ENCODE data around the gene ENOX1. TPM values are rescaled to one million over a fixed set of nuclear protein-coding genes. Genes with fewer than 3 reads are reported as not detected.

ENOX1 gene
- polyA plus RNA-seq, 3 donors, result 0.04 TPM; not detected in 2

DNA sequence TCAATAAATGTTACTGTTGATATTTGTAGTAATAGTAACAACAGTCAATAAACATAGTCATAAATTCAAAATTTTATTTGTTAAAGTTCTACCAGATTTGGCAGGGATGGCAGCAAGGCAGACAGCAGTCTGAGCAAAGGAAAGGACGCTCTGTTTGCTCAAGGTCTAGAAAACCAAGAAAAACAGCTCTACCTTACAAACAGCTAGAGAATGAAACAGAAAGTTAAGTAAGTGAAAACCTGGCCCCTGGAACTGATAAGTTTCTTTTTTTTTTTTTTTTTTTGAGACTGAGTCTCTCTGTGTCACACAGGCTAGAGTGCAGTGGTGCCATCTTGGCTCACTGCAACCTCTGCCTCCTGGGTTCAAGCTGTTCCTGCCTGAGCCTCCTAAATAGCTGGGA lies 27.9 kb downstream of the ENOX1 start:
- TF ChIP-seq, protein P1, sequence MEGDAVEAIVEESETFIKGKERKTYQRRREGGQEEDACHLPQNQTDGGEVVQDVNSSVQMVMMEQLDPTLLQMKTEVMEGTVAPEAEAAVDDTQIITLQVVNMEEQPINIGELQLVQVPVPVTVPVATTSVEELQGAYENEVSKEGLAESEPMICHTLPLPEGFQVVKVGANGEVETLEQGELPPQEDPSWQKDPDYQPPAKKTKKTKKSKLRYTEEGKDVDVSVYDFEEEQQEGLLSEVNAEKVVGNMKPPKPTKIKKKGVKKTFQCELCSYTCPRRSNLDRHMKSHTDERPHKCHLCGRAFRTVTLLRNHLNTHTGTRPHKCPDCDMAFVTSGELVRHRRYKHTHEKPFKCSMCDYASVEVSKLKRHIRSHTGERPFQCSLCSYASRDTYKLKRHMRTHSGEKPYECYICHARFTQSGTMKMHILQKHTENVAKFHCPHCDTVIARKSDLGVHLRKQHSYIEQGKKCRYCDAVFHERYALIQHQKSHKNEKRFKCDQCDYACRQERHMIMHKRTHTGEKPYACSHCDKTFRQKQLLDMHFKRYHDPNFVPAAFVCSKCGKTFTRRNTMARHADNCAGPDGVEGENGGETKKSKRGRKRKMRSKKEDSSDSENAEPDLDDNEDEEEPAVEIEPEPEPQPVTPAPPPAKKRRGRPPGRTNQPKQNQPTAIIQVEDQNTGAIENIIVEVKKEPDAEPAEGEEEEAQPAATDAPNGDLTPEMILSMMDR (IDR thresholded peaks at IDR 0.05), result no peak
- no peaks in the 10 kb centered on the region for H3K9me3 Mint-ChIP-seq
- no peaks in the 10 kb centered on the region for H3K36me3 Mint-ChIP-seq

DNA sequence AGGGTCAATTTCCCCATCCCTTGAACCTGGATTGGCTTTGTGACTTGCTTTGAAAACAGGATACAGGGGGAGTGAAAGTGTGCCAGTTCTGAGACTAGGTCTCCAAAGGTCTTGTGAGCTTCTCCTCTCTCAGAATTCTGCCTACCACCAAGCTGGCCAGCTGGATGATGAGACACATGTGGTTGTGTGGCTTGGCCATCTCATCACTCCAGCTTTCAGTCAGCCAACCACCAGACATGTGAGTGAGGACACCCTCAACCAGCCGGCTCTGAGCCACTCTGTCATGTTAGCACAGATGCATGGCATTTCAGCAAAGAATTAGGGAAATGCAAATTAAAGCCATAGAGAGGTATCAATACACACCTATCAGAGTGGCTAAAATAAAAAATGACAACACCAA lies 29.5 kb downstream of the ENOX1 start:
- H4K20me1 ChIP-seq (ENCODE audit: insufficient read depth, low read length), result no peaks in the 10 kb centered on the region
- no peak overlapping the region for H3K27ac ChIP-seq (ENCODE audit: low read depth in 1 of 2, low read length in 2 of 2)
- Mint-ChIP-seq H3K27me3 (ENCODE audit: low read depth in 3 of 3) (peaks cover 0 to 15% (median 6%) of the 10 kb centered on the region in 3 donors), H3K36me3 (no peaks in the 10 kb centered on the region), H3K27ac (no peak overlapping the region), H3K4me3 (no peak overlapping the region), H3K4me1 (no peaks in the 10 kb centered on the region), H3K9me3 (no peaks in the 10 kb centered on the region)
- H2AFZ ChIP-seq (ENCODE audit: insufficient read depth, low read depth, low read length, poor library complexity, severe bottlenecking), result no peak overlapping the region
- no peaks in the 10 kb centered on the region for H3K79me2 ChIP-seq (ENCODE audit: insufficient read depth, low read length)
- TF ChIP-seq, protein P1 (IDR thresholded peaks at IDR 0.05), result no peak
- H3K36me3 ChIP-seq (replicated peaks in 1 of 2; ENCODE audit: control insufficient read depth in 1 of 2, insufficient read depth in 2 of 2, low read length in 2 of 2), result no peaks in the 10 kb centered on the region
- H3K4me3 ChIP-seq (replicated peaks in 1 of 3; ENCODE audit: low read depth in 2 of 3, low read length in 3 of 3), result no peak overlapping the region
- WGBS (ENCODE audit: insufficient coverage), result no CpG with 5 or more reads among the region's 1 CpG
- intact Hi-C loops (cut with micrococcal nuclease), result no loop called here
- no peak overlapping the region for H3K4me2 ChIP-seq (replicated peaks; ENCODE audit: extremely low read depth, low read length, poor library complexity, severe bottlenecking)
- no peak for DNase-seq
- H3K9me3 ChIP-seq (replicated peaks in 1 of 2; ENCODE audit: control insufficient read depth in 1 of 2, insufficient read depth in 1 of 2, low read length in 2 of 2), result no peaks in the 10 kb centered on the region
- H3K9ac ChIP-seq (ENCODE audit: insufficient read depth, low read length, poor library complexity, severe bottlenecking), result no peak overlapping the region
- H3K27me3 ChIP-seq (ENCODE audit: control insufficient read depth in 2 of 2, insufficient read depth in 2 of 2, low read length in 2 of 2), result no peaks in the 10 kb centered on the region
- no peaks in the 10 kb centered on the region for H3K4me1 ChIP-seq (ENCODE audit: control insufficient read depth in 1 of 2, insufficient read depth in 2 of 2, low read length in 2 of 2)

More for the DNA sequence above, 27.9 kb downstream of the ENOX1 start:
- intact Hi-C loops (cut with micrococcal nuclease), result no loop called here
- Histone ChIP-seq H3K4me2 (replicated peaks; ENCODE audit: extremely low read depth, low read length, poor library complexity, severe bottlenecking) (no peak overlapping the region), H3K79me2 (ENCODE audit: insufficient read depth, low read length) (no peaks in the 10 kb centered on the region), H3K4me1 (ENCODE audit: control insufficient read depth in 1 of 2, insufficient read depth in 2 of 2, low read length in 2 of 2) (no peaks in the 10 kb centered on the region), H4K20me1 (ENCODE audit: insufficient read depth, low read length) (no peaks in the 10 kb centered on the region), H3K4me3 (replicated peaks in 1 of 3; ENCODE audit: low read depth in 2 of 3, low read length in 3 of 3) (no peak overlapping the region), H3K27me3 (ENCODE audit: control insufficient read depth in 2 of 2, insufficient read depth in 2 of 2, low read length in 2 of 2) (no peaks in the 10 kb centered on the region), H3K36me3 (replicated peaks in 1 of 2; ENCODE audit: control insufficient read depth in 1 of 2, insufficient read depth in 2 of 2, low read length in 2 of 2) (no peaks in the 10 kb centered on the region), H3K27ac (ENCODE audit: low read depth in 1 of 2, low read length in 2 of 2) (no peak overlapping the region), H3K9ac (ENCODE audit: insufficient read depth, low read length, poor library complexity, severe bottlenecking) (no peak overlapping the region), H3K9me3 (replicated peaks in 1 of 2; ENCODE audit: control insufficient read depth in 1 of 2, insufficient read depth in 1 of 2, low read length in 2 of 2) (no peaks in the 10 kb centered on the region), H2AFZ (ENCODE audit: insufficient read depth, low read depth, low read length, poor library complexity, severe bottlenecking) (no peak overlapping the region)
- no CpG with 5 or more reads among the region's 1 CpG for WGBS (ENCODE audit: insufficient coverage)
- no peak overlapping the region for H3K27ac Mint-ChIP-seq
- H3K4me3 Mint-ChIP-seq, result no peak overlapping the region
- DNase-seq, result no peak
- no peaks in the 10 kb centered on the region for H3K4me1 Mint-ChIP-seq
- peaks cover 0 to 10% (median 5%) of the 10 kb centered on the region in 3 donors for H3K27me3 Mint-ChIP-seq (ENCODE audit: low read depth in 3 of 3)
